Vagina (tissue), 2 donors: ENCODE measurements around the gene NIF3L1. TPM values are rescaled to one million over a fixed set of nuclear protein-coding genes. Genes with fewer than 3 reads are reported as not detected.
"Not testable (repeated sequence)": the region's sequence is repeated elsewhere in the genome, so short reads cannot be mapped to it uniquely, and the experiment has no call there.

Experiments
- DNase-seq, 2 donors: peaks; one replicate each; pipeline ENCODE4 v3.0.0-alpha.2; 2017; ENCODE audit errors: extremely low spot score in 2 of 2
- H3K27ac ChIP-seq: fragments of 200-600 bp; sonication (generic); one replicate; pipeline ENCODE4 v1.5.1; 2019
- H3K27me3 ChIP-seq: fragments of 200-600 bp; sonication (generic); one replicate; pipeline ENCODE4 v1.5.1; 2019
- H3K36me3 ChIP-seq, 2 donors: fragments of 200-600 bp; sonication (generic); one replicate each; pipeline ENCODE4 v1.5.1; 2017 to 2019
- H3K4me1 ChIP-seq: fragments of 200-600 bp; sonication (generic); one replicate; pipeline ENCODE4 v1.5.1; 2019
- H3K4me3 ChIP-seq, 2 donors: fragments of 200-600 bp; sonication (generic); 1 replicate in 1 of 2; 2 replicates in 1 of 2; pipeline ENCODE4 v1.5.1; 2016 to 2019
- H3K9me3 ChIP-seq: fragments of 200-600 bp; sonication (generic); one replicate; pipeline ENCODE4 v1.5.1; 2019
- CTCF ChIP-seq, 3 experiments: fragments of 450-650 bp in 2 of 3; fragments of 200-600 bp in 1 of 3; sonication (generic) in 1 of 3; IDR thresholded peaks; one replicate each; pipeline ENCODE4 v1.5.1; 2017 to 2019; ENCODE audit warnings: antibody characterized with exemption in 3 of 3, mild to moderate bottlenecking in 2 of 3, moderate library complexity in 2 of 3
- POLR2A ChIP-seq, 2 donors: fragments of 450-650 bp; IDR thresholded peaks; one replicate each; pipeline ENCODE4 v1.6.1; 2017; ENCODE audit warnings: antibody characterized with exemption in 2 of 2, mild to moderate bottlenecking in 2 of 2, moderate library complexity in 2 of 2
- POLR2AphosphoS5 ChIP-seq, 2 donors: sonication (generic); formaldehyde crosslinking; IDR thresholded peaks; one replicate each; pipeline ENCODE4 v1.9.0; 2017; ENCODE audit warnings: antibody characterized with exemption in 2 of 2, mild to moderate bottlenecking in 2 of 2, low read depth in 1 of 2; ENCODE audit not compliant: insufficient read depth in 1 of 2
- intact Hi-C: fragments of 100-400 bp; cut with DNase I; formaldehyde crosslinking; loops from one replicate; pipeline ENCODE4 v1.15.1; 2023
- total RNA-seq: library from RNA; depleted of rRNA; stranded (reverse); fragments of >200 nt; gene quantifications from one replicate; pipeline ENCODE4 v1.2.3, GENCODE V29; 2016

NIF3L1 gene
- total RNA-seq, 1 donor from 2014 or later = 18.7 TPM

DNA sequence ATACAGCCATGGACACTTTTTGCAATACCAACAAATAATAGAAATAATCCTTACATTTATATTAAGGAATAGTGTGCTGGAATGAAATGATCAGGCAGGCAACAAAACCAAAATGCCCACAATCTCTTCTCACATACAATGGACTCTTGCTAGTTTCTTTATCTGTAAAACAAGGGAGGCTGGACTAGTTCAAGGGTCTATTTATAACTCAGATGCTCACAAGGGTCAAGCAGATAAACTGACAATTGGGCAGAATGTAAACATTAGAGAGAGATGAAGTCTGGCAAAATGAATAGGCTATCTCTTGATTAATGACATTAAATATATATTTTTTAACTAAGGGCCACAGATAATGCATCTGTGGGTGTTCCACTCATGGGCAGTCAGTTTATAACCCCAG, 11.7 kb upstream of the NIF3L1 start:
- Histone ChIP-seq H3K4me1 (no peaks in the 10 kb centered on the region), H3K4me3 (no peak overlapping the region), H3K9me3 (no peaks in the 10 kb centered on the region), H3K27ac (no peak overlapping the region), H3K36me3 (peaks cover 0 to 63% of the 10 kb centered on the region in 2 donors), H3K27me3 (no peaks in the 10 kb centered on the region)
- intact Hi-C loops = no loop called here
- no peak for DNase-seq
- TF ChIP-seq POLR2AphosphoS5 (IDR thresholded peaks at IDR 0.05; ENCODE audit: insufficient read depth in 1 of 2, low read depth in 1 of 2) (no peak), CTCF (IDR thresholded peaks at IDR 0.05) (no peak), POLR2A (IDR thresholded peaks at IDR 0.05) (no peak)

DNA sequence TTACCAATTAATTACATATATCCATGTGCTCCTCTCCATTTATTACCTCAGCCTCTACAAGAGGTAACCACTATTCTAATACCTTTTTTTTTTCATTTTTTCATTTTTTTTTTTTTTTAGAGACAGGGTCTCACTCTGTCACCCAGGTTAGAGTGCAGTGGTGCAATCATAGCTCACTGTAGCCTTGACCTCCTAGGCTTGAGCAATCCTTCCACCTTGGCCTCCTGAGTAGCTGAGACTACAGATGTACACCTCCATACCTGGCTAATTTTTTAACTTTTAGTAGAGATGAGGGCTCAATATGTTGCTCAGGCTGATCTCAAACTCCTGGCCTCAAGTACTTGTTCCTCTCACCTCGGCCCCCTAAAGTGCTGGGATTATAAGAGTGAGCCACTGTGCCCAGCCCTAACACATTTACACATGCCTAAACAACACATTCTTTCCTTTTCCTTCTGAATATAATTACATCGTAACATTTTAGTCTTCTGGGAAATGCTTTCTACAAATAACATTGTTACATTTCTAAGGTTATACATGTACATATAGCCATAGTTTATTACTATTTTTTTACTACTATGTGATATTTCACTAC, 10.8 kb upstream of the NIF3L1 start:
- peaks cover 0 to 62% of the 10 kb centered on the region in 2 donors for H3K36me3 ChIP-seq

GRCh38 chr2:200881715-200882249, 7.4 kb upstream of the NIF3L1 start:
- DNase-seq, H3K4me1 ChIP-seq, H3K4me3 ChIP-seq, H3K27me3 ChIP-seq, H3K9me3 ChIP-seq, intact Hi-C loops, H3K27ac ChIP-seq: not testable (repeated sequence)
- peaks cover 0 to 62% of the 10 kb centered on the region in 2 donors for H3K36me3 ChIP-seq

More for the DNA sequence above, 10.8 kb upstream of the NIF3L1 start:
- no peak overlapping the region for H3K4me3 ChIP-seq
- DNase-seq = no peak
- no peak for TF ChIP-seq CTCF (IDR thresholded peaks at IDR 0.05)
- no peak for TF ChIP-seq POLR2AphosphoS5 (IDR thresholded peaks at IDR 0.05; ENCODE audit: insufficient read depth in 1 of 2, low read depth in 1 of 2)
- no peak for TF ChIP-seq POLR2A (IDR thresholded peaks at IDR 0.05)
- no peak overlapping the region for H3K27ac ChIP-seq
- intact Hi-C loops = no loop called here
- H3K4me1 ChIP-seq = no peaks in the 10 kb centered on the region
- H3K27me3 ChIP-seq = no peaks in the 10 kb centered on the region
- H3K9me3 ChIP-seq = no peaks in the 10 kb centered on the region

DNA sequence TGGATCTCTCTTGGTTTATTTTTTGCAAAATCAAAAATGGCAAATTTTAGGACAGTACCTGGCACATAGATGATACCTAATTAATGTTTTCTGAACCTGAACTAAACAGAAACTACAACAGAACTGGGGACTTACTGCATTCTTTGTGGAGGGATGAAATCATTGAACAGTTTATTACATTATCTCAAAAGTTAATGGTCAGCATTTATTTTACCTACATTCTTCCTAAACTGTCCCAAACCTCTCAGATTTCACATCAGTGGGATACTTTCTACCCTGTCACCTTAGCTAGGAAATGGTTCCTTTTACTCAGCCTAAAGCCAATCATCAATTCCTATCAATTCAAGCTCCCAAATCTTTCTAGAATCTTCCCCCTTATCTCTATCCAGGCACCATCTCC, 10.3 kb downstream of the NIF3L1 start:
- TF ChIP-seq POLR2AphosphoS5 (IDR thresholded peaks at IDR 0.05; ENCODE audit: insufficient read depth in 1 of 2, low read depth in 1 of 2) = no peak
- TF ChIP-seq CTCF (IDR thresholded peaks at IDR 0.05) = no peak
- TF ChIP-seq POLR2A (IDR thresholded peaks at IDR 0.05) = no peak
- Histone ChIP-seq H3K27ac (no peak overlapping the region), H3K9me3 (no peaks in the 10 kb centered on the region), H3K4me1 (no peaks in the 10 kb centered on the region), H3K27me3 (no peaks in the 10 kb centered on the region), H3K36me3 (peaks cover 0 to 70% of the 10 kb centered on the region in 2 donors), H3K4me3 (no peak overlapping the region)
- no peak for DNase-seq
- intact Hi-C loops = no loop called here

DNA sequence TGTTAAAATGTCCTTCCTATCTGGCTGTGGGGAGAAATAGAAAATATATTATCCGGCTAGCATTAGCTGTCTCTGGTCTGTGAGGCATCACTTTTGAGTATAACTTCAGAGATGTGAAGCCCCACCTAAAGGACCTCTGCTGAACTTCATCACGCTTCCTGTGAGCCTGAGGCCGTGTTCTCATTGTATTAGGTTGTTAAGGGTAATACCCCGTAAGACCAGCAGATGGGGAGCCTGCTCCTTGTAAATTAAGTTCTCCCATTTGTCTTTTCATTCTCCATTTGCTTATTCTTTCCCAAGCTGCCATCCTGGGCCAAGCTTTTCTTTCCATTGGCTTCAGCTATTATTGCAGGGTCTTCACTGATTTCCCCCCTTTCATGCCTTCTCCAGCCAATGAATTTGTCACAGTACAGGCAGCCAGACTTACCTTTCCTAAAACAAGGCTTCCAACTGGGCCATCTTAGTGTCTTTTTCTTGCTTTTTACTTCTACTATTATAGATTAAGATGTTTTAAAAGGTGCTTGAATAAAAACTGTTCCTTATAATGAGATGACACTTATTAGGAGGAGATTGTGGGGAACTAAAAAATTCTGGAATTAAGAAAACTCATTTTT, 12.4 kb downstream of the NIF3L1 start:
- intact Hi-C loops = loop anchor here (5.0 to 10.0 kb wide), 2 partner anchors 171 to 273 kb away; partner anchors contain the start of genes HYCC2 and NDUFB3
- Histone ChIP-seq H3K36me3 (peaks cover 0 to 59% of the 10 kb centered on the region in 2 donors), H3K9me3 (no peaks in the 10 kb centered on the region), H3K27me3 (no peaks in the 10 kb centered on the region), H3K4me1 (no peaks in the 10 kb centered on the region), H3K27ac (no peak overlapping the region), H3K4me3 (no peak overlapping the region)
- DNase-seq = no peak
- TF ChIP-seq POLR2A (IDR thresholded peaks at IDR 0.05) = no peak
- TF ChIP-seq CTCF (IDR thresholded peaks at IDR 0.05) = peak; percentile 44 to 65 (median 52)
